Endothelial cell of umbilical vein (primary cell): Measurements from ENCODE around the gene AMMECR1.

Experiments
- CTCF ChIP-seq, 2 donors: IDR thresholded peaks; 1 replicate in 1 of 2; 2 replicates in 1 of 2; pipeline ENCODE4 v1.5.1; 2011; ENCODE audit warnings: low read length in 2 of 2, mild to moderate bottlenecking in 2 of 2, moderate library complexity in 2 of 2, control low read depth in 1 of 2, inconsistent platforms in 1 of 2, low read depth in 1 of 2; ENCODE audit not compliant: insufficient read depth in 1 of 2; ENCODE audit errors: extremely low read depth in 1 of 2
- EZH2 ChIP-seq: IDR thresholded peaks from 2 replicates; pipeline ENCODE4 v1.6.1; 2012; ENCODE audit warnings: borderline replicate concordance, low read depth, mild to moderate bottlenecking, moderate library complexity, low read length, inconsistent platforms; ENCODE audit not compliant: severe bottlenecking
- GATA2 ChIP-seq: IDR thresholded peaks from 2 replicates; pipeline ENCODE4 v1.7.0; 2011; ENCODE audit warnings: low read depth, mild to moderate bottlenecking, moderate library complexity, mixed read lengths, low read length; ENCODE audit not compliant: insufficient read length, insufficient read depth
- JUN ChIP-seq: IDR thresholded peaks from 2 replicates; pipeline ENCODE4 v1.6.1; 2011; ENCODE audit warnings: borderline replicate concordance, low read depth; ENCODE audit not compliant: insufficient read length, insufficient read depth
- POLR2A ChIP-seq: IDR thresholded peaks from 2 replicates; pipeline ENCODE4 v1.6.1; 2012; ENCODE audit warnings: low read depth, mild to moderate bottlenecking, control low read depth, low read length
- POLR2AphosphoS5 ChIP-seq: IDR thresholded peaks from 2 replicates; pipeline ENCODE4 v1.6.1; 2012; ENCODE audit warnings: low read depth, mild to moderate bottlenecking, control low read depth, low read length, moderate library complexity; ENCODE audit not compliant: insufficient read depth

GRCh38 chrX:110178179-110178865, 139.6 kb downstream of the AMMECR1 start:
- TF ChIP-seq POLR2AphosphoS5: no peak
- no peak for TF ChIP-seq EZH2
- no peak for TF ChIP-seq CTCF (IDR thresholded peaks at IDR 0.05; ENCODE audit: extremely low read depth in 1 of 2, insufficient read depth in 1 of 2, low read depth in 1 of 2, low read length in 2 of 2)
- TF ChIP-seq POLR2A: no peak
- TF ChIP-seq GATA2: no peak
- TF ChIP-seq JUN: no peak
